H1 (cell line): ENCODE measurements around the gene CCL22. TPM values are rescaled to one million over a fixed set of nuclear protein-coding genes. Genes with fewer than 3 reads are reported as not detected.

Experiments
- CTCF ChIA-PET: fragments of 300-600 bp; sonication (Branson Sonifier 250); formaldehyde crosslinking; loops from one replicate; lab custom pipeline; 2021; ENCODE audit not compliant: partially characterized antibody; lab: Charles Lee
- POLR2A ChIA-PET: fragments of 300-600 bp; sonication (Branson Sonifier 250); formaldehyde crosslinking; loops from one replicate; lab custom pipeline; 2021; ENCODE audit warnings: inconsistent platforms; ENCODE audit not compliant: partially characterized antibody; lab: Charles Lee
- DNase-seq, 2 experiments: peaks; one replicate each; pipeline versions ENCODE4 v3.0.0 to v3.0.0-alpha.2; 2010 to 2022; ENCODE audit warnings: low spot score in 2 of 2, low read depth in 1 of 2, mixed read lengths in 1 of 2
- FAIRE-seq: peaks from 2 replicates; lab custom pipeline; 2011; peaks lifted over from hg19 to GRCh38; lab: Jason Lieb, UNC
- H2AFZ ChIP-seq: 2 replicates; pipeline ENCODE4 v1.8.1; 2012; ENCODE audit warnings: low read length, inconsistent platforms
- H2AK5ac ChIP-seq: 2 replicates; pipeline ENCODE4 v1.6.1; 2013; ENCODE audit warnings: low read depth, low read length
- H2BK120ac ChIP-seq: replicated peaks from 2 replicates; pipeline ENCODE3; 2013; ENCODE audit warnings: low read depth, low read length, inconsistent platforms
- H2BK12ac ChIP-seq: 2 replicates; pipeline ENCODE4 v1.6.1; 2013; ENCODE audit warnings: low read depth, low read length
- H2BK15ac ChIP-seq: 2 replicates; pipeline ENCODE4 v1.6.1; 2013; ENCODE audit warnings: low read length
- H2BK20ac ChIP-seq: 2 replicates; pipeline ENCODE4 v1.6.1; 2013; ENCODE audit warnings: low read length
- H2BK5ac ChIP-seq: 2 replicates; pipeline ENCODE4 v1.6.1; 2013; ENCODE audit warnings: low read depth, low read length
- H3K14ac ChIP-seq: 2 replicates; pipeline ENCODE4 v1.6.1; 2013; ENCODE audit warnings: inconsistent platforms; ENCODE audit not compliant: insufficient read length
- H3K18ac ChIP-seq: 2 replicates; pipeline ENCODE4 v1.6.1; 2013; ENCODE audit warnings: low read length; ENCODE audit errors: extremely low read depth
- H3K23ac ChIP-seq: 2 replicates; pipeline ENCODE4 v1.6.1; 2013; ENCODE audit warnings: inconsistent platforms; ENCODE audit not compliant: insufficient read length
- H3K23me2 ChIP-seq: 2 replicates; pipeline ENCODE4 v1.6.1; 2013; ENCODE audit warnings: low read depth, low read length
- H3K27ac ChIP-seq: 2 replicates; pipeline ENCODE4 v1.6.1; 2011; ENCODE audit warnings: low read depth, low read length, inconsistent platforms
- H3K27me3 ChIP-seq, 4 experiments: replicated peaks in 1 of 4; 1 replicate in 1 of 4; 2 replicates in 3 of 4; pipeline versions ENCODE4 v1.6.1 to v1.8.1; 2011 to 2013; ENCODE audit warnings: low read length in 3 of 4, mild to moderate bottlenecking in 3 of 4, inconsistent platforms in 2 of 4, mixed read lengths in 2 of 4, moderate library complexity in 1 of 4; ENCODE audit not compliant: control insufficient read depth in 3 of 4, insufficient read depth in 3 of 4; ENCODE audit errors: extremely low read depth in 1 of 4
- H3K36me3 ChIP-seq, 4 experiments: 2 replicates each; pipeline versions ENCODE4 v1.6.1 to v1.8.1; 2011 to 2013; ENCODE audit warnings: mild to moderate bottlenecking in 4 of 4, low read length in 3 of 4, moderate library complexity in 2 of 4, control low read depth in 1 of 4, inconsistent platforms in 1 of 4; ENCODE audit not compliant: insufficient read depth in 4 of 4, control insufficient read depth in 2 of 4
- H3K4ac ChIP-seq: replicated peaks from 2 replicates; pipeline ENCODE3; 2013; ENCODE audit warnings: low read length, low read depth, mixed read lengths, inconsistent platforms; ENCODE audit not compliant: insufficient read length
- H3K4me1 ChIP-seq, 4 experiments: replicated peaks in 1 of 4; 1 replicate in 1 of 4; 2 replicates in 3 of 4; pipeline versions ENCODE4 v1.6.1 to v1.8.1; 2011 to 2013; ENCODE audit warnings: low read length in 3 of 4, inconsistent platforms in 2 of 4, mixed read lengths in 1 of 4; ENCODE audit not compliant: insufficient read depth in 4 of 4, control insufficient read depth in 3 of 4
- H3K4me2 ChIP-seq, 2 experiments: 2 replicates each; pipeline versions ENCODE4 v1.6.1 to v1.8.1; 2011 to 2013; ENCODE audit warnings: low read depth in 2 of 2, low read length in 2 of 2, control low read depth in 1 of 2, inconsistent platforms in 1 of 2, mild to moderate bottlenecking in 1 of 2; ENCODE audit not compliant: insufficient read depth in 1 of 2
- H3K4me3 ChIP-seq, 4 experiments: fragments of 200-600, 300-600 bp in 1 of 4; sonication (generic), shearing (Covaris generic), sonication (Bioruptor Twin) in 1 of 4; 2 replicates each; pipeline versions ENCODE4 v1.5.1 to v1.8.1; 2011 to 2016; ENCODE audit warnings: low read length in 4 of 4, low read depth in 3 of 4, control low read depth in 2 of 4, inconsistent platforms in 2 of 4, mild to moderate bottlenecking in 2 of 4, mixed read lengths in 1 of 4, moderate library complexity in 1 of 4; ENCODE audit not compliant: insufficient read depth in 2 of 4; ENCODE audit errors: extremely low read depth in 1 of 4
- H3K56ac ChIP-seq: replicated peaks from 2 replicates; pipeline ENCODE3; 2013; ENCODE audit warnings: low read depth, mild to moderate bottlenecking, mixed read lengths, low read length, inconsistent platforms; ENCODE audit not compliant: insufficient read length
- H3K79me1 ChIP-seq: 2 replicates; pipeline ENCODE4 v1.6.1; 2013; ENCODE audit warnings: low read depth, low read length, control low read depth
- H3K79me2 ChIP-seq, 2 experiments: 2 replicates each; pipeline versions ENCODE4 v1.6.1 to v1.8.1; 2012 to 2013; ENCODE audit warnings: low read length in 2 of 2, mild to moderate bottlenecking in 2 of 2, inconsistent platforms in 1 of 2; ENCODE audit not compliant: insufficient read depth in 2 of 2, control insufficient read depth in 1 of 2
- H3K9ac ChIP-seq, 4 experiments: replicated peaks in 1 of 4; 1 replicate in 1 of 4; 2 replicates in 3 of 4; pipeline versions ENCODE4 v1.6.1 to v1.8.1; 2011 to 2013; ENCODE audit warnings: low read depth in 3 of 4, low read length in 3 of 4, control low read depth in 2 of 4, mild to moderate bottlenecking in 2 of 4, moderate library complexity in 2 of 4, inconsistent platforms in 1 of 4; ENCODE audit errors: extremely low read depth in 1 of 4
- H3K9me3 ChIP-seq, 2 experiments: 2 replicates each; pipeline versions ENCODE4 v1.6.1 to v1.8.1; 2012 to 2013; ENCODE audit warnings: mild to moderate bottlenecking in 2 of 2, moderate library complexity in 2 of 2, control low read depth in 1 of 2, inconsistent platforms in 1 of 2, low read depth in 1 of 2, low read length in 1 of 2, mixed read lengths in 1 of 2; ENCODE audit not compliant: insufficient read depth in 2 of 2
- H4K20me1 ChIP-seq, 2 experiments: replicated peaks in 1 of 2; 2 replicates each; pipeline versions ENCODE3 to v1.8.1; 2011 to 2013; ENCODE audit warnings: inconsistent platforms in 2 of 2, low read length in 2 of 2, mild to moderate bottlenecking in 1 of 2; ENCODE audit not compliant: insufficient read depth in 2 of 2, control insufficient read depth in 1 of 2
- H4K5ac ChIP-seq: 2 replicates; pipeline ENCODE4 v1.6.1; 2013; ENCODE audit warnings: low read length, low read depth, mixed read lengths, inconsistent platforms; ENCODE audit not compliant: insufficient read length
- H4K8ac ChIP-seq: 2 replicates; pipeline ENCODE4 v1.8.0; 2013; ENCODE audit warnings: mild to moderate bottlenecking, moderate library complexity, low read length, inconsistent platforms; ENCODE audit not compliant: insufficient read depth; ENCODE audit errors: extremely low read depth
- H4K91ac ChIP-seq: replicated peaks from 2 replicates; pipeline ENCODE3; 2013; ENCODE audit warnings: low read length, mixed read lengths, inconsistent platforms; ENCODE audit not compliant: insufficient read length
- CTBP2 ChIP-seq: IDR thresholded peaks from 2 replicates; pipeline ENCODE4 v1.7.0; 2011; ENCODE audit warnings: borderline replicate concordance, mild to moderate bottlenecking, moderate library complexity, mixed read lengths, low read length; ENCODE audit not compliant: insufficient read depth, insufficient read length
- EGR1 ChIP-seq: IDR thresholded peaks from 2 replicates; pipeline ENCODE4 v1.6.1; 2011; ENCODE audit warnings: low read depth, low read length, borderline replicate concordance
- KDM5A ChIP-seq: fragments of 200-600 bp; IDR thresholded peaks from 2 replicates; pipeline ENCODE4 v1.7.1; 2012; ENCODE audit warnings: mild to moderate bottlenecking, low read length, inconsistent platforms, mixed read lengths
- MAFK ChIP-seq: IDR thresholded peaks from 2 replicates; pipeline ENCODE4 v1.6.1; 2012; ENCODE audit warnings: low read depth, mild to moderate bottlenecking, improper control_type of control experiment, low read length
- POU5F1 ChIP-seq: IDR thresholded peaks from 2 replicates; pipeline ENCODE4 v1.6.1; 2011; ENCODE audit warnings: low read depth, mild to moderate bottlenecking, low read length, moderate library complexity
- RNF2 ChIP-seq: fragments of 200-900, 300-1000 bp; sonication (generic); IDR thresholded peaks from 2 replicates; pipeline ENCODE4 v1.7.1; 2016; ENCODE audit warnings: borderline replicate concordance, low read depth, mild to moderate bottlenecking, antibody characterized with exemption, low read length; ENCODE audit not compliant: poor library complexity, severe bottlenecking; ENCODE audit errors: missing control alignments
- SUZ12 ChIP-seq: fragments of 200-600 bp; sonication (generic); IDR thresholded peaks from 2 replicates; pipeline ENCODE4 v1.6.1; 2012; ENCODE audit warnings: mild to moderate bottlenecking, inconsistent platforms, low read length, moderate library complexity, mixed read lengths
- TAF1 ChIP-seq: IDR thresholded peaks from 2 replicates; pipeline ENCODE4 v1.6.1; 2011; ENCODE audit warnings: mild to moderate bottlenecking, low read depth, low read length
- TEAD4 ChIP-seq: IDR thresholded peaks from 2 replicates; pipeline ENCODE4 v1.6.1; 2012; ENCODE audit warnings: low read depth, low read length, inconsistent platforms, mixed read lengths
- ZNF274 ChIP-seq: IDR thresholded peaks from 2 replicates; pipeline ENCODE4 v1.7.0; 2012; ENCODE audit warnings: low read length, borderline replicate concordance; ENCODE audit errors: extremely low read depth
- WGBS, 2 experiments: shearing (Covaris generic) in 1 of 2; methylation state at CpG; one replicate each; pipeline versions ENCODE4 v1.1.6 to v1.1.7; 2013 to 2015; ENCODE audit warnings: low lambda C conversion rate in 2 of 2, mixed read lengths in 2 of 2, inconsistent platforms in 1 of 2, low coverage in 1 of 2, missing lambda C conversion rate in 1 of 2; ENCODE audit not compliant: insufficient replicate concordance in 2 of 2, insufficient coverage in 1 of 2, insufficient read length in 1 of 2; ENCODE audit errors: extremely low coverage in 1 of 2, missing lambda C conversion rate in 1 of 2; 5-methylcytosine and 5-hydroxymethylcytosine counted together
- long read RNA-seq, 2 experiments: library from RNA in 1 of 2; library from capped mRNA in 1 of 2; stranded (forward); transcript quantifications; one replicate each; pipeline ENCODE4 v2.0.0, GENCODE V29; 2021; ENCODE audit warnings: inconsistent platforms in 1 of 2
- polyA minus RNA-seq, 3 experiments: library from RNA; depleted of rRNA, polyadenylated mRNA; stranded (reverse); fragments of >200 nt; gene quantifications; 1 replicate in 2 of 3; 2 replicates in 1 of 3; pipeline ENCODE4 v1.2.3, GENCODE V29; 2011
- polyA plus RNA-seq, 7 experiments: library from polyadenylated mRNA; depleted of rRNA in 3 of 7; stranded (reverse) in 5 of 7; unstranded in 2 of 7; fragments of >200 nt in 5 of 7; fragments of 200-250 nt in 2 of 7; gene quantifications; 1 replicate in 5 of 7; 2 replicates in 1 of 7; 4 replicates in 1 of 7; pipeline versions ENCODE4 v1.2.1 to v1.2.3, GENCODE V29; 2011 to 2013; ENCODE audit warnings: missing spikeins in 2 of 7, mixed read lengths in 2 of 7
- total RNA-seq: library from RNA; stranded (reverse); fragmentation: NEBNext Ultra II Directional; extraction: Animal tissue kit (Norgen Biotek cat#: 25700); gene quantifications from 2 replicates; pipeline ENCODE4 v1.2.1, GENCODE V29; 2021

Gene CCL22, protein sequence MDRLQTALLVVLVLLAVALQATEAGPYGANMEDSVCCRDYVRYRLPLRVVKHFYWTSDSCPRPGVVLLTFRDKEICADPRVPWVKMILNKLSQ
- total RNA-seq, result not detected in 2 replicates
- not detected in 2 replicates for polyA plus RNA-seq (2011; rRNA removed)
- not detected for polyA plus RNA-seq (2011; cell fraction: cytosol; rRNA removed)
- polyA plus RNA-seq (2011; cell fraction: nucleus; rRNA removed), result not detected
- not detected in 4 replicates for polyA plus RNA-seq (2012, experiment 1 of 2)
- 0.07 TPM for polyA plus RNA-seq (2012, experiment 2 of 2)
- 0.02 TPM for polyA plus RNA-seq (2013, experiment 1 of 2)
- polyA plus RNA-seq (2013, experiment 2 of 2), result 0.07 TPM
- not detected in 2 replicates for polyA minus RNA-seq (2011; rRNA and poly(A)+ RNA removed)
- not detected for polyA minus RNA-seq (2011; cell fraction: cytosol; rRNA and poly(A)+ RNA removed)
- polyA minus RNA-seq (2011; cell fraction: nucleus; rRNA and poly(A)+ RNA removed), result not detected
- long read RNA-seq, experiment 1, result 0 reads
- long read RNA-seq, experiment 2, result 0 reads

GRCh38 chr16:57358527-57359095 lies at the start of gene CCL22:
TSS of gene CCL22 (plus strand) at chr16:57358783. CDS start at chr16:57358817, 34 bp downstream.
- Histone ChIP-seq H2AK5ac (no peak within 1 kb of the TSS), H3K23me2 (no peaks in the 10 kb centered on the region), H3K27me3 (peaks cover 0 to under 1% (median 0%) of the 10 kb centered on the region in 4 experiments; a peak in 1 of 7 replicates), H3K4me3 (no peak within 1 kb of the TSS), H2BK20ac (no peak within 1 kb of the TSS), H3K56ac (no peak within 1 kb of the TSS), H3K4ac (no peak within 1 kb of the TSS), H2BK120ac (no peak within 1 kb of the TSS), H4K91ac (no peak within 1 kb of the TSS), H3K27ac (no peak within 1 kb of the TSS), H2BK5ac (no peak within 1 kb of the TSS), H4K8ac (peak within 1 kb of the TSS; percentile 48; the same call in 1 of the 2 replicates), H3K18ac (no peak within 1 kb of the TSS), H3K14ac (no peak within 1 kb of the TSS), H3K36me3 (no peaks in the 10 kb centered on the region), H3K9me3 (no peaks in the 10 kb centered on the region), H3K9ac (no peak within 1 kb of the TSS), H4K5ac (no peak within 1 kb of the TSS), H4K20me1 (no peaks in the 10 kb centered on the region), H3K79me2 (no peaks in the 10 kb centered on the region), H3K4me2 (no peak within 1 kb of the TSS), H3K23ac (no peak within 1 kb of the TSS), H3K79me1 (no peaks in the 10 kb centered on the region), H2BK15ac (no peak within 1 kb of the TSS; the same call in 1 of the 2 replicates), H2BK12ac (0 out of 2 replicates have a peak within 1 kb of the TSS, but pooled peaks have one; percentile 33), H3K4me1 (peaks cover 0 to 2% (median 0%) of the 10 kb centered on the region in 4 experiments; a peak in 2 of 7 replicates), H2AFZ (no peak within 1 kb of the TSS)
- FAIRE-seq (no peak), DNase-seq (no peak)
- ChIA-PET CTCF (interaction anchor here (3.2 to 3.4 kb wide), 2 partner anchors 11 to 58 kb away, joined by 11 to 14 read pairs; no protein-coding TSS in a partner anchor), POLR2A (no interaction called here)
- WGBS, 2 experiments, result 84% methylated on average over 9 of the region's 9 CpGs; no CpG with 5 or more reads in 1 of the 2 experiments
- TF ChIP-seq EGR1 (no peak), CTBP2 (no peak), ZNF274 (no peak), MAFK (no peak), SUZ12 (no peak), TEAD4 (no peak), POU5F1 (no peak), RNF2 (no peak), KDM5A (no peak), TAF1 (no peak)
